GM12878 (cell line): Measurements from ENCODE around the gene PRKG1. TPM values are rescaled to one million over a fixed set of nuclear protein-coding genes. Genes with fewer than 3 reads are reported as not detected.

ENCODE experiments used
- ATAC-seq: fragments of 200-7000 bp; cut with Tn5 transposase; 3 replicates; pipeline ENCODE4 v1.9.1; 2020; ENCODE audit warnings: mild to moderate bottlenecking, moderate library complexity
- BruUV-seq: library from RNA; stranded (reverse); fragments of 400-500 nt; replicated peaks from 2 replicates; lab custom pipeline; 2021; lab: Mats Ljungman, UMichigan
- CTCF ChIA-PET: fragments of 300-600 bp; sonication (Branson Sonifier 250); formaldehyde crosslinking; extraction: SDS; loops from one replicate; lab custom pipeline; 2021; ENCODE audit warnings: inconsistent platforms; lab: Yijun Ruan, JAX
- POLR2A ChIA-PET: fragments of 350-600 bp; formaldehyde crosslinking; extraction: SDS; loops from one replicate; lab custom pipeline; 2021; ENCODE audit warnings: inconsistent platforms; lab: Charles Lee
- RAD21 ChIA-PET: fragments of 300-600 bp; sonication (Branson Sonifier 250); formaldehyde crosslinking; loops from one replicate; lab custom pipeline; 2023; ENCODE audit warnings: antibody characterized with exemption; ENCODE audit not compliant: unreplicated experiment; lab: Charles Lee
- SMC1A ChIA-PET: fragments of 300-600 bp; sonication (Branson Sonifier 250); formaldehyde crosslinking; loops from one replicate; lab custom pipeline; 2023; ENCODE audit not compliant: unreplicated experiment, uncharacterized antibody; lab: Charles Lee
- DNase-seq: peaks from one replicate; pipeline ENCODE4 v3.0.0-alpha.2; 2011; ENCODE audit warnings: low read depth, low spot score
- FAIRE-seq: peaks from 3 replicates; lab custom pipeline; 2011; peaks lifted over from hg19 to GRCh38; lab: Jason Lieb, UNC
- H2AFZ ChIP-seq: 2 replicates; pipeline ENCODE4 v1.6.0; 2011; ENCODE audit warnings: low read depth, low read length, control low read depth; ENCODE audit not compliant: control insufficient read depth
- H3K27ac ChIP-seq: 2 replicates; pipeline ENCODE4 v1.5.1; 2011; ENCODE audit warnings: control low read depth; ENCODE audit not compliant: control insufficient read depth, insufficient read depth
- H3K27me3 ChIP-seq, 2 experiments: replicated peaks in 1 of 2; 2 replicates each; pipeline versions ENCODE4 v1.6.0 to v1.6.1; 2011; ENCODE audit warnings: low read length in 1 of 2; ENCODE audit not compliant: control insufficient read depth in 2 of 2, insufficient read depth in 2 of 2
- H3K36me3 ChIP-seq, 2 experiments: 2 replicates each; pipeline ENCODE4 v1.5.1; 2011; ENCODE audit warnings: low read length in 1 of 2; ENCODE audit not compliant: control insufficient read depth in 2 of 2, insufficient read depth in 2 of 2
- H3K4me1 ChIP-seq: 2 replicates; pipeline ENCODE4 v1.6.1; 2011; ENCODE audit warnings: mild to moderate bottlenecking, low read length, moderate library complexity, mixed read lengths; ENCODE audit not compliant: control insufficient read depth, insufficient read depth
- H3K4me2 ChIP-seq: 2 replicates; pipeline ENCODE4 v1.6.0; 2011; ENCODE audit warnings: control low read depth; ENCODE audit not compliant: control insufficient read depth, insufficient read depth
- H3K4me3 ChIP-seq: fragments of 200-600 bp; sonication (generic); 2 replicates; pipeline ENCODE4 v1.5.1; 2016
- H3K79me2 ChIP-seq: 2 replicates; pipeline ENCODE4 v1.6.0; 2011; ENCODE audit warnings: low read length; ENCODE audit not compliant: control insufficient read depth, insufficient read depth
- H3K9ac ChIP-seq: 2 replicates; pipeline ENCODE4 v1.8.0; 2011; ENCODE audit warnings: low read length, control low read depth, mixed read lengths; ENCODE audit not compliant: control insufficient read depth, insufficient read depth
- H3K9me3 ChIP-seq: replicated peaks from 3 replicates; pipeline ENCODE4 v1.5.1; 2011; ENCODE audit warnings: mild to moderate bottlenecking, low read length; ENCODE audit not compliant: control insufficient read depth, insufficient read depth
- H4K20me1 ChIP-seq: 2 replicates; pipeline ENCODE4 v1.6.0; 2011; ENCODE audit not compliant: control insufficient read depth, insufficient read depth
- CUX1 ChIP-seq: IDR thresholded peaks from 2 replicates; pipeline ENCODE4 v1.6.1; 2012; ENCODE audit warnings: improper control_type of control experiment, low read depth, low read length; ENCODE audit not compliant: insufficient replicate concordance
- EZH2 ChIP-seq: IDR thresholded peaks from 2 replicates; pipeline ENCODE4 v1.6.1; 2012; ENCODE audit warnings: low read depth, mild to moderate bottlenecking, control low read depth, inconsistent platforms, low read length, borderline replicate concordance; ENCODE audit not compliant: control insufficient read depth
- NFYB ChIP-seq: IDR thresholded peaks from 2 replicates; pipeline ENCODE4 v1.6.1; 2011; ENCODE audit warnings: low read depth, mild to moderate bottlenecking, low read length, improper control_type of control experiment, moderate library complexity; ENCODE audit not compliant: insufficient read depth
- NRF1 ChIP-seq: conservative IDR thresholded peaks from 2 replicates; pipeline ENCODE4 v1.6.1; 2011; ENCODE audit warnings: mild to moderate bottlenecking, low read depth, low read length, improper control_type of control experiment
- PAX8 ChIP-seq: fragments of 450-650 bp; IDR thresholded peaks from 2 replicates; pipeline ENCODE4 v1.6.1; 2017; ENCODE audit warnings: mild to moderate bottlenecking, moderate library complexity
- RCOR1 ChIP-seq: conservative IDR thresholded peaks from 2 replicates; pipeline ENCODE4 v1.6.1; 2012; ENCODE audit warnings: low read depth, low read length, improper control_type of control experiment
- SIX5 ChIP-seq: IDR thresholded peaks from 2 replicates; pipeline ENCODE4 v1.6.1; 2011; ENCODE audit warnings: mild to moderate bottlenecking, low read depth, low read length, moderate library complexity; ENCODE audit not compliant: severe bottlenecking
- SMARCA5 ChIP-seq: fragments of 450-650 bp; IDR thresholded peaks from 2 replicates; pipeline ENCODE4 v1.6.1; 2017; ENCODE audit warnings: mild to moderate bottlenecking
- STAT1 ChIP-seq: fragments of 450-650 bp; conservative IDR thresholded peaks from 2 replicates; pipeline ENCODE4 v1.6.1; 2014; ENCODE audit warnings: antibody characterized with exemption, mild to moderate bottlenecking
- YBX1 ChIP-seq: fragments of 450-650 bp; IDR thresholded peaks from 2 replicates; pipeline ENCODE4 v1.6.1; 2016; ENCODE audit warnings: antibody characterized with exemption
- ZNF217 ChIP-seq: fragments of 450-650 bp; IDR thresholded peaks from 2 replicates; pipeline ENCODE4 v1.6.1; 2017; ENCODE audit warnings: antibody characterized with exemption, mild to moderate bottlenecking
- ZNF274 ChIP-seq: IDR thresholded peaks from one replicate; pipeline ENCODE4 v1.8.0; 2011; ENCODE audit not compliant: insufficient read length, insufficient read depth
- WGBS: methylation state at CpG from one replicate; pipeline ENCODE4 v1.1.6; 2016; ENCODE audit warnings: low lambda C conversion rate; ENCODE audit not compliant: insufficient replicate concordance, insufficient coverage; ENCODE audit errors: missing lambda C conversion rate; 5-methylcytosine and 5-hydroxymethylcytosine counted together
- in situ Hi-C: fragments of 300-500 bp; cut with MboI; formaldehyde crosslinking; loops from 9 replicates; pipeline ENCODE4 v1.14.3; 2018; ENCODE audit warnings: mixed read lengths
- intact Hi-C: fragments of 100-400 bp; cut with micrococcal nuclease; formaldehyde crosslinking; loops from one replicate; pipeline ENCODE4 v1.14.2; 2022; ENCODE audit not compliant: unreplicated experiment
- polyA plus RNA-seq, 11 experiments: library from polyadenylated mRNA; depleted of rRNA in 4 of 11; unstranded in 6 of 11; stranded (reverse) in 5 of 11; fragments of >200 nt; fragmentation: Nextera tagmentation in 4 of 11; fragmentation: Illumina TruSeq in 1 of 11; extraction: Ambion mirVana in 4 of 11; extraction: Trizol in 1 of 11; gene quantifications; 1 replicate in 1 of 11; 2 replicates in 10 of 11; pipeline versions ENCODE4 v1.2.1 to v1.2.3, GENCODE V29; 2011 to 2016; ENCODE audit warnings: inconsistent platforms in 2 of 11, missing spikeins in 2 of 11, low read depth in 1 of 11
- total RNA-seq, 4 experiments: library from RNA; depleted of rRNA in 3 of 4; stranded (reverse); fragments of >200 nt in 3 of 4; fragmentation: Illumina TruSeq in 1 of 4; extraction: Trizol in 1 of 4; gene quantifications; 2 replicates each; pipeline versions ENCODE4 v1.2.1 to v1.2.3, GENCODE V29; 2013 to 2021
- TF ChIP-seq, protein P1 (sequence below): fragments of 450-650 bp; IDR thresholded peaks from 2 replicates; pipeline ENCODE4 v1.6.1; 2018; ENCODE audit warnings: mild to moderate bottlenecking, low read depth, moderate library complexity; ENCODE audit not compliant: partially characterized antibody

The PRKG1 gene
- total and polyA plus RNA-seq, 10 of the 15 experiments (the other 5 are each of a cell fraction or from before 2014, with no cell fraction given), result 0.04 to 0.05 TPM; not detected in 8

- H2AFZ ChIP-seq, result no peak overlapping the region
- FAIRE-seq, result no peak
Observed at GRCh38 chr10:51522858-51523257, 448.6 kb downstream of the PRKG1 start.

GRCh38 chr10:51523440-51523839, 449.2 kb downstream of the PRKG1 start:
- H3K4me1 ChIP-seq, result no peaks in the 10 kb centered on the region
- CTCF ChIA-PET, result interaction anchor here (1.4 kb wide), 1 partner anchor 15 kb away, joined by 3 read pairs; no protein-coding TSS in a partner anchor
- no peaks in the 10 kb centered on the region for H4K20me1 ChIP-seq
- no peak overlapping the region for H3K9ac ChIP-seq
- DNase-seq (no peak), ATAC-seq (no peak), FAIRE-seq (no peak)
- no peak overlapping the region for H3K4me2 ChIP-seq
- no peaks in the 10 kb centered on the region for H3K9me3 ChIP-seq
- in situ Hi-C loops (no loop called here), intact Hi-C loops (no loop called here)
- SMC1A ChIA-PET, result interaction anchor here (0.5 kb wide), 1 partner anchor 10 kb away, joined by 3 read pairs; no protein-coding TSS in a partner anchor
- H3K36me3 ChIP-seq, result no peaks in the 10 kb centered on the region
- H3K27ac ChIP-seq, result no peak overlapping the region
- no peaks in the 10 kb centered on the region for H3K79me2 ChIP-seq
- POLR2A ChIA-PET, result no interaction called here
- H3K4me3 ChIP-seq, result no peak overlapping the region
- no TSS peak for BruUV-seq
- no peak overlapping the region for H2AFZ ChIP-seq
- RAD21 ChIA-PET, result no interaction called here
- no peaks in the 10 kb centered on the region for H3K27me3 ChIP-seq
- TF ChIP-seq STAT1, result no peak
- TF ChIP-seq CUX1, result no peak
- TF ChIP-seq NFYB, result no peak
- TF ChIP-seq ZNF274, result no peak
- TF ChIP-seq, protein P1, sequence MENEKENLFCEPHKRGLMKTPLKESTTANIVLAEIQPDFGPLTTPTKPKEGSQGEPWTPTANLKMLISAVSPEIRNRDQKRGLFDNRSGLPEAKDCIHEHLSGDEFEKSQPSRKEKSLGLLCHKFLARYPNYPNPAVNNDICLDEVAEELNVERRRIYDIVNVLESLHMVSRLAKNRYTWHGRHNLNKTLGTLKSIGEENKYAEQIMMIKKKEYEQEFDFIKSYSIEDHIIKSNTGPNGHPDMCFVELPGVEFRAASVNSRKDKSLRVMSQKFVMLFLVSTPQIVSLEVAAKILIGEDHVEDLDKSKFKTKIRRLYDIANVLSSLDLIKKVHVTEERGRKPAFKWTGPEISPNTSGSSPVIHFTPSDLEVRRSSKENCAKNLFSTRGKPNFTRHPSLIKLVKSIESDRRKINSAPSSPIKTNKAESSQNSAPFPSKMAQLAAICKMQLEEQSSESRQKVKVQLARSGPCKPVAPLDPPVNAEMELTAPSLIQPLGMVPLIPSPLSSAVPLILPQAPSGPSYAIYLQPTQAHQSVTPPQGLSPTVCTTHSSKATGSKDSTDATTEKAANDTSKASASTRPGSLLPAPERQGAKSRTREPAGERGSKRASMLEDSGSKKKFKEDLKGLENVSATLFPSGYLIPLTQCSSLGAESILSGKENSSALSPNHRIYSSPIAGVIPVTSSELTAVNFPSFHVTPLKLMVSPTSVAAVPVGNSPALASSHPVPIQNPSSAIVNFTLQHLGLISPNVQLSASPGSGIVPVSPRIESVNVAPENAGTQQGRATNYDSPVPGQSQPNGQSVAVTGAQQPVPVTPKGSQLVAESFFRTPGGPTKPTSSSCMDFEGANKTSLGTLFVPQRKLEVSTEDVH, result no peak
- TF ChIP-seq NRF1, result no peak
- no peak for TF ChIP-seq EZH2

More at GRCh38 chr10:51522858-51523257, 448.6 kb downstream of the PRKG1 start:
- SMC1A ChIA-PET, result no interaction called here
- CTCF ChIA-PET, result no interaction called here
- no peaks in the 10 kb centered on the region for H4K20me1 ChIP-seq
- H3K79me2 ChIP-seq, result no peaks in the 10 kb centered on the region
- ATAC-seq, result no peak
- WGBS, result 26% methylated on average over 3 of the region's 3 CpGs
- in situ Hi-C loops, result no loop called here
- H3K9me3 ChIP-seq, result no peaks in the 10 kb centered on the region
- no peak for DNase-seq
- no peak overlapping the region for H3K9ac ChIP-seq
- RAD21 ChIA-PET, result no interaction called here
- TF ChIP-seq SMARCA5 (no peak), SIX5 (no peak), YBX1 (no peak), ZNF217 (no peak), RCOR1 (no peak), PAX8 (no peak)
- no peaks in the 10 kb centered on the region for H3K27me3 ChIP-seq
- no TSS peak for BruUV-seq
- H3K4me1 ChIP-seq, result no peaks in the 10 kb centered on the region
- H3K4me3 ChIP-seq, result no peak overlapping the region
- H3K36me3 ChIP-seq, result no peaks in the 10 kb centered on the region
- no peak overlapping the region for H3K4me2 ChIP-seq
- no peak overlapping the region for H3K27ac ChIP-seq
- POLR2A ChIA-PET, result no interaction called here
- intact Hi-C loops, result no loop called here
